Ascending aorta (tissue), 2 donors: Measurements from ENCODE around the gene PIKFYVE. TPM values are rescaled to one million over a fixed set of nuclear protein-coding genes. Genes with fewer than 3 reads are reported as not detected.
"Not testable (repeated sequence)": the region's sequence is repeated elsewhere in the genome, so short reads cannot be mapped to it uniquely, and the experiment has no call there.

ENCODE experiments used
- DNase-seq, 2 donors: peaks; one replicate each; pipeline ENCODE4 v3.0.0-alpha.2; 2019; ENCODE audit warnings: low spot score in 2 of 2
- H3K27ac ChIP-seq, 2 donors: fragments of 200-600 bp; sonication (generic); one replicate each; pipeline ENCODE4 v1.5.1; 2016 to 2017; ENCODE audit warnings: mild to moderate bottlenecking in 1 of 2
- H3K27me3 ChIP-seq: fragments of 200-600 bp; sonication (generic); one replicate; pipeline ENCODE4 v1.5.1; 2017
- H3K36me3 ChIP-seq, 2 donors: fragments of 200-600 bp; sonication (generic); one replicate each; pipeline ENCODE4 v1.5.1; 2016
- H3K4me1 ChIP-seq, 2 donors: fragments of 200-600 bp; sonication (generic); one replicate each; pipeline ENCODE4 v1.5.1; 2016 to 2017; ENCODE audit warnings: mild to moderate bottlenecking in 1 of 2
- H3K4me3 ChIP-seq, 2 donors: fragments of 200-600 bp; sonication (generic); one replicate each; pipeline ENCODE4 v1.5.1; 2016 to 2017; ENCODE audit warnings: mild to moderate bottlenecking in 1 of 2
- H3K9me3 ChIP-seq, 2 donors: fragments of 200-600 bp; sonication (generic); one replicate each; pipeline ENCODE4 v1.5.1; 2016
- intact Hi-C: fragments of 100-400 bp; cut with DNase I; formaldehyde crosslinking; loops from one replicate; pipeline ENCODE4 v1.15.1; 2023
- total RNA-seq: library from RNA; depleted of rRNA; stranded (reverse); fragments of >200 nt; gene quantifications from one replicate; pipeline ENCODE4 v1.1.0, GENCODE V29; 2016
- TF ChIP-seq, protein P1 (sequence below), 3 experiments: fragments of 200-600 bp in 2 of 3; fragments of 450-650 bp in 1 of 3; sonication (generic) in 2 of 3; IDR thresholded peaks; one replicate each; pipeline ENCODE4 v1.5.1; 2016 to 2019; ENCODE audit warnings: antibody characterized with exemption in 3 of 3, mild to moderate bottlenecking in 1 of 3, moderate library complexity in 1 of 3

Gene PIKFYVE, protein sequence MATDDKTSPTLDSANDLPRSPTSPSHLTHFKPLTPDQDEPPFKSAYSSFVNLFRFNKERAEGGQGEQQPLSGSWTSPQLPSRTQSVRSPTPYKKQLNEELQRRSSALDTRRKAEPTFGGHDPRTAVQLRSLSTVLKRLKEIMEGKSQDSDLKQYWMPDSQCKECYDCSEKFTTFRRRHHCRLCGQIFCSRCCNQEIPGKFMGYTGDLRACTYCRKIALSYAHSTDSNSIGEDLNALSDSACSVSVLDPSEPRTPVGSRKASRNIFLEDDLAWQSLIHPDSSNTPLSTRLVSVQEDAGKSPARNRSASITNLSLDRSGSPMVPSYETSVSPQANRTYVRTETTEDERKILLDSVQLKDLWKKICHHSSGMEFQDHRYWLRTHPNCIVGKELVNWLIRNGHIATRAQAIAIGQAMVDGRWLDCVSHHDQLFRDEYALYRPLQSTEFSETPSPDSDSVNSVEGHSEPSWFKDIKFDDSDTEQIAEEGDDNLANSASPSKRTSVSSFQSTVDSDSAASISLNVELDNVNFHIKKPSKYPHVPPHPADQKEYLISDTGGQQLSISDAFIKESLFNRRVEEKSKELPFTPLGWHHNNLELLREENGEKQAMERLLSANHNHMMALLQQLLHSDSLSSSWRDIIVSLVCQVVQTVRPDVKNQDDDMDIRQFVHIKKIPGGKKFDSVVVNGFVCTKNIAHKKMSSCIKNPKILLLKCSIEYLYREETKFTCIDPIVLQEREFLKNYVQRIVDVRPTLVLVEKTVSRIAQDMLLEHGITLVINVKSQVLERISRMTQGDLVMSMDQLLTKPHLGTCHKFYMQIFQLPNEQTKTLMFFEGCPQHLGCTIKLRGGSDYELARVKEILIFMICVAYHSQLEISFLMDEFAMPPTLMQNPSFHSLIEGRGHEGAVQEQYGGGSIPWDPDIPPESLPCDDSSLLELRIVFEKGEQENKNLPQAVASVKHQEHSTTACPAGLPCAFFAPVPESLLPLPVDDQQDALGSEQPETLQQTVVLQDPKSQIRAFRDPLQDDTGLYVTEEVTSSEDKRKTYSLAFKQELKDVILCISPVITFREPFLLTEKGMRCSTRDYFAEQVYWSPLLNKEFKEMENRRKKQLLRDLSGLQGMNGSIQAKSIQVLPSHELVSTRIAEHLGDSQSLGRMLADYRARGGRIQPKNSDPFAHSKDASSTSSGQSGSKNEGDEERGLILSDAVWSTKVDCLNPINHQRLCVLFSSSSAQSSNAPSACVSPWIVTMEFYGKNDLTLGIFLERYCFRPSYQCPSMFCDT (N-terminal part only)
- total RNA-seq = 12.0 TPM

DNA sequence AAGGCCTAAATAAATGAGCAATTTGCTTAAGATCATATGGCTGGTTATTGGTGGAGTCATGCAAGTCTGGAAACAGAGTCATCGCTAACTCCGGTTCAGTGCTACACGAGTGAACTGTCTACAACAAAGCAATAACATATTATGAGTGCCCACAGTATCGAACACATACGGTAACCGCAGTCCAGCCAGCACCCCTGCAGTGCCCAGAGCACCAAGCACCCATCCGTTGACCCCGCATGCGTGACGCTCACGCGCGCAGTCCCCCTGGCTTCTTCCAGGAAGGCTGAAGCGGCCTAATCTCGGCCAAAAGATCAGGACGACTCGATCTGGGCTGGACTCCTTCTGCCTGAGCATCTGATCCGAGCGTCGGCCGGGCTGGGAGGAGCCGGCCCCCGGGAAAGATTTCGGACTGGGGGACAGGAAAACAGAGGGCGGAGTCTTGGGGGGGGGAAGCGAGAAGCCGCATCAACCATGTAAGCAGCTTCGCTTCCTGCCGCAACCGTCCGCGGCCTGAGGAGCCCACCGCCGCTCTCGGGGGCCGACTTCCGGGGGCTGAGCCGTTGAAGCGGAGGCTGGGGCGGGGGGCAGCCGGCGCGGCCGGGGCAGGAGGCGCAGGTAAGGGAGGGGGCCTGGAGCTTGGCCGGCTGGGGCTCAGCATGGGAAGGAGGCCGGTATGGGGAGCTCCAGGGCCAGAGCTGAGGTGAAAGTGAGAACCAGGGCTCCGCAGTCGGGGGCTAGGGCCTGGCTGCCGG is at the start of gene PIKFYVE:
Gene PIKFYVE (plus strand): TSS at position 455 of the 752 bp plus-strand sequence. CDS start 5,265 bp downstream, outside the sequence.
- H3K27me3 ChIP-seq = no peaks in the 10 kb centered on the region
- TF ChIP-seq, protein P1, sequence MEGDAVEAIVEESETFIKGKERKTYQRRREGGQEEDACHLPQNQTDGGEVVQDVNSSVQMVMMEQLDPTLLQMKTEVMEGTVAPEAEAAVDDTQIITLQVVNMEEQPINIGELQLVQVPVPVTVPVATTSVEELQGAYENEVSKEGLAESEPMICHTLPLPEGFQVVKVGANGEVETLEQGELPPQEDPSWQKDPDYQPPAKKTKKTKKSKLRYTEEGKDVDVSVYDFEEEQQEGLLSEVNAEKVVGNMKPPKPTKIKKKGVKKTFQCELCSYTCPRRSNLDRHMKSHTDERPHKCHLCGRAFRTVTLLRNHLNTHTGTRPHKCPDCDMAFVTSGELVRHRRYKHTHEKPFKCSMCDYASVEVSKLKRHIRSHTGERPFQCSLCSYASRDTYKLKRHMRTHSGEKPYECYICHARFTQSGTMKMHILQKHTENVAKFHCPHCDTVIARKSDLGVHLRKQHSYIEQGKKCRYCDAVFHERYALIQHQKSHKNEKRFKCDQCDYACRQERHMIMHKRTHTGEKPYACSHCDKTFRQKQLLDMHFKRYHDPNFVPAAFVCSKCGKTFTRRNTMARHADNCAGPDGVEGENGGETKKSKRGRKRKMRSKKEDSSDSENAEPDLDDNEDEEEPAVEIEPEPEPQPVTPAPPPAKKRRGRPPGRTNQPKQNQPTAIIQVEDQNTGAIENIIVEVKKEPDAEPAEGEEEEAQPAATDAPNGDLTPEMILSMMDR (IDR thresholded peaks at IDR 0.05) = no peak
- H3K36me3 ChIP-seq = no peaks in the 10 kb centered on the region
- peak within 1 kb of the TSS; percentile 93 to 100 for H3K4me3 ChIP-seq
- peak within 1 kb of the TSS; percentile 97 to 98 for H3K27ac ChIP-seq
- DNase-seq = peak; percentile 88 to 98
- intact Hi-C loops = loop anchor here (1.0 to 10.0 kb wide), 8 partner anchors 11 to 1729 kb away; partner anchors contain the start of genes CCNYL1, IDH1 and METTL21A
- no peaks in the 10 kb centered on the region for H3K9me3 ChIP-seq
- H3K4me1 ChIP-seq = peaks cover 0 to 21% of the 10 kb centered on the region in 2 donors

DNA sequence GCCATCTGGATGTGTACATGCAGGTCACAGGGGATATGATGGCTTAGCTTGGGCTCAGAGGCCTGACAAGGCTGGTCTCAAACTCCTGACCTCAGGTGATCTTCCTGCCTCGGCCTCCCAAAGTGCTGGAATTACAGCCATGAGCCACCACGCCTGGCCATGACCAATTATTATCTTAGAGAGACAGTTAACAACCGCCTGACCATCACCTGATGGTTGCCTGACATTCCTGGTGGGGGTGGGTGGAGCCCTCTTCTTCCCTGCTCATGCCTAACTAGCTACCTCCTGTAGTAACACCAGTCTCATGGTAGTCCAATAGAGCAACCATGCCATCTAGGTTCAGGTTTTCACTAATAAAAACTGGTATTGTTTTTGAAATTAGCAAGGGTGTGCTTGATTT is 44.2 kb upstream of the PIKFYVE start:
- H3K4me3 ChIP-seq, H3K36me3 ChIP-seq, H3K4me1 ChIP-seq, H3K27ac ChIP-seq, H3K9me3 ChIP-seq, DNase-seq, intact Hi-C loops, H3K27me3 ChIP-seq: not testable (repeated sequence)

DNA sequence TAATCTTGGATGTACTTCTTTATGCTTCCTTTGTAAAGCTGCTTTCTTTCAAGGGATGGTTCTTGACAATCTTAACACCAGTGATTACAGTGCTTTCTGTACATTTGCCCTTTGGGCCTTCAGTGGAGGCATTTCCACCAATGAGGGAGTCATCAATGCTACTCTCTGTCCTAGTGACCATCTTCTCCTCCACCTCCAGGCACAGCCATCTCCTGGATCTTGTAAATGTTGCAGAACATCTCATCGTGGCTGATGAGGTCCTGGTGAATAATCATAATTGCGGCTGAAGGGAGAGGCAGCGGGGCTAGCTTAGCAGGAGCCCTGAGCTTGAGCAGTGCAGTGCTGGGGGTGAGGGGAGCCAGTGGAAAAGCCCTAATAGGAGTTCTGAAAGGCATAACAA is 43.7 kb upstream of the PIKFYVE start:
- Histone ChIP-seq H3K27ac (no peak overlapping the region), H3K36me3 (no peaks in the 10 kb centered on the region), H3K4me3 (no peak overlapping the region), H3K4me1 (no peaks in the 10 kb centered on the region), H3K27me3 (no peaks in the 10 kb centered on the region), H3K9me3 (no peaks in the 10 kb centered on the region)
- TF ChIP-seq, protein P1 (IDR thresholded peaks at IDR 0.05) = no peak
- no peak for DNase-seq
- intact Hi-C loops = no loop called here

DNA sequence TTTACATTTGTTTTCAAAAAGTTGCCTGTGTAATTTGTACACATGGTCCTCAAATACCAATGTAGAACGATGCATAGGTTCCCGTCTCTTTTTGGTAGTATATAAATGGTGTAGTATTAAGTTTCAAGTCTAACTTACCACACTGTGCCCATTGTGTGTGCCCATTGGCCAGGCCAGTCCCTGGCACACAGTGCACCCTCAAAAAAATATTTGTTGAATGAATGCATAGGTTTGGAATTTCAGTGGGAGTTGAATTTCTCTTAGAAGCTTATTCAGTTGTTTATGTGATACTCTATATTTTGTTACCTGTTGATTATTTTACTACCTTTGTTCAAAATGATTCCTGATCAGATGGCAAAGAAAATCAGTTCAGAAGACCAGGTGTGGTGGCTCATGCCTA is 41.3 kb upstream of the PIKFYVE start:
- TF ChIP-seq, protein P1 (IDR thresholded peaks at IDR 0.05) = no peak
- intact Hi-C loops = no loop called here

DNA sequence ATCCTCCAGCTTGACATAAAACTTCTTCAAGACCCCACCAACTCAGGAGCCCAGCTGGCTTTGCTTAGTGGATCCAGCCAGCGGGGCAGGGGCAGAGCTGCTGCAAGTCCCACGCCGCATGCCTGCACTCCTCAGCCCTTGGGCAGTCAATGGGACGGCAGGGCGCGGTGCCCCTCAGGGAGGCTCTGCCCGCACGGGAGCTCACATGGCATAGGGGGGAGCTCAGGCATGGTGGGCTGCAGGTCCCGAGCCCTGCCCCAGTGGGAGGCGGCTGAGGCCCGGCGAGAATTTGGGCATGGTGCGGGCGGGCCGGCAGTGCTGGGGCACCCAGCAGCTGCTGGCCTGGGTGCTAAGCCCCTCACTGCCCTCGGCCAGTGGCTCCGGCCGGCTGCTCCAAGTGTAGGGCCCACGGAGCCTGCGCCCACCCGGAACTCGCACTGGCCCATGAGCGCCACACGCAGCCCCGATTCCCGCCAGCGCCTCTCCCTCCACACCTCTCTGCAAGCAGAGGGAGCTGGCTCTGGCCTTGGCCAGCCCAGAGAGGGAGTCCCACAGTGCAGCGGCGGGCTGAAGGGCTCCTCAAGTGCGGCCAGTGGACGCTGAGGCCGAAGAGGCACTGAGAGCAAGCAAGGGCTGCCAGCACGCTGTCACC is 38.3 kb upstream of the PIKFYVE start:
- H3K27ac ChIP-seq = no peak overlapping the region
- no peak for DNase-seq
- no peaks in the 10 kb centered on the region for H3K36me3 ChIP-seq
- TF ChIP-seq, protein P1 (IDR thresholded peaks at IDR 0.05) = no peak
- no peak overlapping the region for H3K4me3 ChIP-seq
- no peaks in the 10 kb centered on the region for H3K9me3 ChIP-seq
- intact Hi-C loops = no loop called here
- H3K4me1 ChIP-seq = no peaks in the 10 kb centered on the region
- no peaks in the 10 kb centered on the region for H3K27me3 ChIP-seq

More for the DNA sequence above, 41.3 kb upstream of the PIKFYVE start:
- Histone ChIP-seq H3K36me3 (no peaks in the 10 kb centered on the region), H3K27ac (no peak overlapping the region), H3K27me3 (no peaks in the 10 kb centered on the region), H3K4me1 (no peaks in the 10 kb centered on the region), H3K9me3 (no peaks in the 10 kb centered on the region), H3K4me3 (no peak overlapping the region)
- no peak for DNase-seq
